ENCODE data around the gene NCLN.
"Not testable (repeated sequence)": the region's sequence is repeated elsewhere in the genome, so short reads cannot be mapped to it uniquely, and the experiment has no call there.

Gene NCLN

GRCh38 chr19:3202346-3202745 lies 16.6 kb downstream of the NCLN start:
- DNase-seq, result no peak

DNA sequence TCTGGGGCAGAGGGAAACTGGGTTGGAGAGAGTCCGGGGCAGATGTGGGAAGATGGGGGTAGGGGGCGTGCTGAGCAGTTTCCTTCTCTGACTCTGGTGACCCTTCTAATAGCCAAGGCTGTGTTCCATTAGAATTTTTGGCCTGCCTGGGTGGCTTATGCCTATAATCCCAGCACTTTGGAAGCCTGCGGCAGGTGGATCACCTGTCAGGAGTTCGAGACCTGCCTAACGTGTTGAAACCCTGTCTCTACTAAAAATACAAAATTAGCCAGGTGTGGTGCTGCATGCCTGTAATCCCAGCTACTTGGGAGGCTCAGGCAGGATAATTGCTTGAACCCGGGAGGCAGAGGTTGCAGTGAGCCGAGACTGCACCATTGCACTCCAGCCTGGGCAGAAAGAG lies 17.2 kb downstream of the NCLN start:
- not testable (repeated sequence) for DNase-seq

DNA sequence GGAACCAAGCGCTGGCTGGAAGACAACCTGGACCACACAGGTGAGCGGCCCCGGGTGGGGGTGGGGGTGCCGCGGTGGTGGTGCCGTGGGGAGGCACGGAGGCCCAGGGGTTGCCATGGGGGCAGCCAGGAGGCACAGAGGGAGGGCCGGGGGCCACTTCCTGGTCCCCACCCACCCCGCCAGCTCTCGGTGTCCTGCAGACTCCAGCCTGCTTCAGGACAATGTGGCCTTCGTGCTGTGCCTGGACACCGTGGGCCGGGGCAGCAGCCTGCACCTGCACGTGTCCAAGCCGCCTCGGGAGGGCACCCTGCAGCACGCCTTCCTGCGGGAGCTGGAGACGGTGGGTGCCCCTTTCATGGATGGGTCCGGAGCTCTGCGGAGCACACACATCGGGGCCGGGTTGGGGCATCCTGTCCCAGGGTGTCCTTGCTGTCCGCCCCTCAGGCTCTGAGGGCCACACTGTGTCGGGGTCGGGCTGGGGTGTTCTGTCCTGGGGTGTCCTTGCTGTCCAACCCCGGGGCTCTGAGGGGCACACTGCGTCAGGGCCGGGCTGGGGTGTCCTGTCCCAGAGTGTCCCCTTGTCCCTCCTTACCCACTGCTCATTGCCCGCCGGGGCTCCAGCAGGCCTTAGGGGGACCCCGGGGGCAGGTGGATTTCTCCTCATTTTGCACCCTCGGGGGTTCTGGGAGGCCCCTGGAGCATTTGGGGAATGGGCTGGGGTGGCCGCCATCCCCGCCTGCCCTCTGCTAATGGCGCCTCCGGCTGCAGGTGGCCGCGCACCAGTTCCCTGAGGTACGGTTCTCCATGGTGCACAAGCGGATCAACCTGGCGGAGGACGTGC lies 18.3 kb downstream of the NCLN start:
- DNase-seq, result no peak

- DNase-seq, result no peak
These were observed 19.0 kb downstream of the NCLN start for GRCh38 chr19:3204646-3205275.

- no peak for DNase-seq
These were observed 20.7 kb downstream of the NCLN start for GRCh38 chr19:3206216-3206953.

DNA sequence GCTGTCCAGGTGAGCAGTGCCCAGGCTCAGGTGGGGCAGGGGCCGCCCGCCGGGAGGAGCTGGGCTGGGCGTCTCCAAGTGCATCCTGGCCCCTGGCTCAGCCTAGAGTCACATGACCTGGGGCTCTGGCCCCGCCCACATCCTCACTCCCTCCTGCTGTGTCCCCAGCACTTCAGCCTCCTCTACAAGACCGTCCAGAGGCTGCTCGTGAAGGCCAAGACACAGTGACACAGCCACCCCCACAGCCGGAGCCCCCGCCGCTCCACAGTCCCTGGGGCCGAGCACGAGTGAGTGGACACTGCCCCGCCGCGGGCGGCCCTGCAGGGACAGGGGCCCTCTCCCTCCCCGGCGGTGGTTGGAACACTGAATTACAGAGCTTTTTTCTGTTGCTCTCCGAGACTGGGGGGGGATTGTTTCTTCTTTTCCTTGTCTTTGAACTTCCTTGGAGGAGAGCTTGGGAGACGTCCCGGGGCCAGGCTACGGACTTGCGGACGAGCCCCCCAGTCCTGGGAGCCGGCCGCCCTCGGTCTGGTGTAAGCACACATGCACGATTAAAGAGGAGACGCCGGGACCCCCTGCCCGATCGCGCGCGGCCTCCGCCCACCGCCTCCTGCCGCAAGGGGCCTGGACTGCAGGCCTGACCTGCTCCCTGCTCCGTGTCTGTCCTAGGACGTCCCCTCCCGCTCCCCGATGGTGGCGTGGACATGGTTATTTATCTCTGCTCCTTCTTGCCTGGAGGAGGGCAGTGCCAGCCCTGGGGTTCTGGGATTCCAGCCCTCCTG lies 21.9 kb downstream of the NCLN start:
- no peak for DNase-seq

- no peak for DNase-seq
These were observed 22.8 kb downstream of the NCLN start for GRCh38 chr19:3208317-3209207.

DNA sequence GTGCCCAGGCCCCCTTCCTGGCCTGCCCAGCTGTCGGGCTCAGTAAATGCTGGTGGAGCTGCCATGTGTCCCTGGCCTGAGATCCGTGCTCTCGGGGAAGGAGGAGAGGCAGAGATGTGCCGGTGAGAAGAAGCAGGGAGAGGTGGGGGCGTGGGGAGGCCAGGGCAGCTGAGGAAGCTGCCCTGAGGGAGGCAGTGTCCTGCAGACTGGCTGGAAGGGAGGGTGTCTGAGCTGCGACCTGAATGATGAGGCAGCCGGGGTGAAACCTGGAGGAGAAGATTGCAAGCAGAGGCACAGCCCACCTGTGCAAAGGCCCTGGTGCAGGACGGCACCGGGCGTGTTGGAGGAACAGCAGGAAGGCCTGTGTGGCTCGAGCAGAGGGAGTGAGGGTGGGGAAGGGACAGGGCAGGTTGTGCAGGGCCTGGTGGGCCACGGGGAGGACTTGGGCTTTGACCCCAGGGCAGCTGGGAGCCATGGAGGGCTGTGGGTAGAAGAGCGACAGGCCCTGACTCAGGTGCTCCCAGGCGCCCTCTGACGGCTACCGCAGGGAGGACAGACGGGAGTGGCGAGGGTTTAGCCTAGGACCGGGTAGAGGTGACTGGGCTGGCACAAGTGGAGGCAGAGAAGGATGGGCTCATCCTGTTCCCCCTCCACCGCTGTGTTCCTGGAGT lies 24.8 kb downstream of the NCLN start:
- peak; percentile 76 for DNase-seq

GRCh38 chr19:3211191-3211590 lies 25.5 kb downstream of the NCLN start:
- no peak for DNase-seq

DNA sequence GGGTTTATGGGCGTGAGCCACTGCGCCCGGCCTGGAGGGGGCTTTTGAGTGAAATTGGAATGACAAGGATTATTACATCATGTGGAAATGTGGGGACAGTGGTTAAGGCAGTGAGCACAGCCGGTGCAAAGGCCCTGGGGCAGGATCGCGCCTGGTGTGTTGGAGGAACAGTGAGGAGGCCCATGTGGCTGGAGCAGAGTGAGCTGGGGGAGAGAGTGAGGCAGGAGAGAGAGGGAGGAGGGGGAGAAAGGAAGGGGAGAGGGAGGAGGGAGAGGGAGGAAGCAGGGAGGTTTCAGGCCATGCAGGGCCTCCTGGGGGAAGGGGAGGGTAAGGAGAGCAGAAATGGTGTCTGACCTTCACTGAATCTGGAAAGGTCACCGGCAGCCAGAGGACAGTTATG lies 27.4 kb downstream of the NCLN start:
- DNase-seq, result no peak

- DNase-seq, result no peak
These were observed 31.1 kb downstream of the NCLN start for GRCh38 chr19:3216874-3217273.

- DNase-seq, result no peak
These were observed 34.8 kb downstream of the NCLN start for GRCh38 chr19:3220576-3220975.

- DNase-seq, result not testable (repeated sequence)
These were observed 35.8 kb downstream of the NCLN start for GRCh38 chr19:3221576-3221975.

DNA sequence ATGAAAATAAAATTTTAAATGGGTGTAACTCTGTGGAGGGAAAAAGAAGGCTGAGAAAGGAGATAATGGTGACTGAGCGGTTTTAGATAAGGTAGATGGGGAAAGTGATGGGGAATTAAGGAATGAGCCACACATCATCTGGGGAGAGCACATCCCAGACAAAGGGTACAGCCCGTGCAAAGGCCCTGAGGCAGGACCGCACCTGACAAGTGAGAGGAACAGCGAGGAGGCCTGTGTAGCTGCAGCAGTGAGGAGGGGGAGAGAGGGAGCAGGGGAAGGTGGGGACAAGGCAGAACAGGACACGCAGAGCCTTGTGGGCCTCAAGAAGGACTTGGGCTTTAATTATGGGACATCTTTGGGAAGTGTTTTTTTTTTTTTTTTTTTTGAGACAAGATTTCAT lies 37.0 kb downstream of the NCLN start:
- no peak for DNase-seq

GRCh38 chr19:3224346-3225168 lies 38.8 kb downstream of the NCLN start, which contains the start of gene CELF5:
TSS of gene CELF5 (plus strand) at chr19:3224661. CDS start at chr19:3224740, 79 bp downstream.
- peak; percentile 73 for DNase-seq

GRCh38 chr19:3225169-3225485 lies 39.4 kb downstream of the NCLN start:
- DNase-seq, result no peak

DNA sequence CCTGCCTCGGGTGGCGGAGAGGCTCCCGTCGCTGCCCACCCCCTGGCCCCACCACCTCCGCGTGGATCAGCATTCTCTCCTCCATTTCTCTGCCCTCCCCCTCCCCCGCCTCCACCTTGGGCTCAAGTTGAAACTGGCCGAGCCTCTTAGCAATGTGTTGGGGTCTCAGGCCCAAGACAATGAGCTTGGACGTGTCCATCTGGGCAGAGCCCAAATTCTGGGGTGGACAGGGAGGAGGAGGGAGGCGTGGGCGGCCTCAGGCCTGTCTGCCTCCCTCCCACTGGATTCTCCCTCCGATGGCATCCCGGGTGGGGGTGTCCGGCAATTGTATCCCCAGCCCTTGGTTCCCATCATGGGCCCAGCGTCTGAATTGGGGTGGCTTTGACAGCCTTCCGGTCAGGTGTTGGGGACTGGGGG lies 40.0 kb downstream of the NCLN start:
- DNase-seq, result no peak

DNA sequence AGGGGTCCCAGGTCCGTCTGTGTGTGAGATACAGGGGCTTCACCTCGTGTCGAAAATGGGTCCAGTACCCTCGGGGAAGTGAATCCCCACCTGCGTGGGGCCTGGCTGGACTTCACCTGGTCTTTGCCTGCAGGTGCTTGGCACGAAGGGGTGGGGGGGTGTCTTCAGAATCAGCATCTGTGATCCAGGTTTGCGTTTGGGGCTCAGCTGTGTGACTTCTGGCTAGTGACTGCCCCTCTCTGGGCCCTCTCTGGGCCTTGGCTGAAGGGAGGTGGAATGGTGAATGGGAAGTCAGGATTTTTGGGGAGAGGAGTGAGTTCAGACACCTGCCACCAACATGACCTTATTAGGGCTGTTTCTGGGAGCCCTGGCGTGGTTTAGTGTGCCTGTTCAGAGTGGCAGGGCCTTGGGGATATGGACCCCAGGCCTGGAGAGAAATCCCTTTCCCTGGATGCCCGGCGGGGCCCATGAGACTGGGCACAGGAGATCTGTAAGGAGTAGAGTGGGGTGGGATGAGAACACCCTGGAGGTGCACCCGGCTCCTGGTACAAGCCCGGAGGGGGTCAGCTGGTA lies 41.4 kb downstream of the NCLN start:
- no peak for DNase-seq

- no peak for DNase-seq
These were observed 43.6 kb downstream of the NCLN start for GRCh38 chr19:3229346-3229743.

- no peak for DNase-seq
These were observed 44.3 kb downstream of the NCLN start for GRCh38 chr19:3229888-3230496.
